HS-5 (cell line): ENCODE data around the gene SALL1.

ENCODE experiments used
- DNase-seq: peaks from one replicate; pipeline ENCODE4 v3.0.0-alpha.2; 2012; ENCODE audit warnings: low read depth

SALL1 gene

DNA sequence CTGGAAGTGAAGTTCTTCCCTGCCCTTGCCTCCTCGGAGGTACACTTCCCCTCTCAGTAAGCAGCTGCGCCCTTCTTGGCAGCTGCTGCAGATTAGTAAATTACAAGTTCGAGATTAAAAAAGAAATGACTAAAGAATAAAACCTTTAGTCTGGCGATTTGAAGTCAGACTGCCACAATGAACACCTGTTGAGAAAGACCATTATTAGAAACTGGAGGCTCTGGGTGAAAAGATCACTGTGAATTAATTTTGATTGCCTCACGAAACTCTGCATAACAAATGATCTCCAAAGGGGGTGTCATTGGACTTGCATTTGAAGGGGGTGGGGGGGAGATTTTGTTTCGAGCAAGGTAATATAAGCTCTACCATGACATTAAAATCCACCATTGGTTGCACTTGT lies 39.3 kb downstream of the SALL1 start:
- no peak for DNase-seq

- DNase-seq = no peak
These were observed 40.3 kb downstream of the SALL1 start for GRCh38 chr16:51110700-51111157.

DNA sequence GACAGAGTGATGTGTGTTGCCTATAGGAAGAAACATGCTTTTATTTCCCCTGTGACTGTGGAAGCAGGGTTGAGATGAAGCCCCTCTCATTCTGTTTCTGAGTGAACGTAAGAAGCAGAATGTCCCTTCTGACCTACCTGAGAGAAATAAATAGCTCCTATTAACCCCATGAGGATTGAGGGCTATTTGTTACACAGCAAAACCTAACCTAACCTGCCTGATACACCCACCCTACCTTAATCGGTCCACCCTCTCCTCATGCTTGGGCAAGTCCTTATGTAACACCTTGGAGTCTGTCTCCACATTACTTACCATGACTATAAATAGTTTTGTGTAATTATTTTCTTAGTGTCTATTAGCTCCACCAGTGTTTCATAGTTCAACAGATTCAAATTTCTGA lies 41.9 kb downstream of the SALL1 start:
- DNase-seq = no peak

GRCh38 chr16:51107742-51108141 lies 43.3 kb downstream of the SALL1 start:
- no peak for DNase-seq

DNA sequence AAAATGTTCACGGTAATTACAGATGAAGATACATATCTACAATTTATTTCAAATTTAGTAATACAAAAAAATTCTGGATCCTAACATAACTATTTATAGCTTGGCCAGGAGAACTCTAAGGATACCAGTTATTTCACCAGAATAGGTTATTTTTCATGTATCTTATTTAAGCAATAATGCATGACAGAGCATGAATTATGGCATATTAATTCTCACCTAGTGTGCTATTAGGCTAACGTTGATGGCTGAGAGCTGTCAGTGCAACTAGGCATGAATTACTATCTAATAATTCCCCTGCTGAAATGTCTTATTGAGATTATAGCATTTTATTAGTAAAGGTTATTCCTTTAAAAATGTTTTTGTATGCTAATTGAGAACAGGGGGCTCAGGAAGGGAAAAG lies 44.5 kb downstream of the SALL1 start:
- DNase-seq = no peak

DNA sequence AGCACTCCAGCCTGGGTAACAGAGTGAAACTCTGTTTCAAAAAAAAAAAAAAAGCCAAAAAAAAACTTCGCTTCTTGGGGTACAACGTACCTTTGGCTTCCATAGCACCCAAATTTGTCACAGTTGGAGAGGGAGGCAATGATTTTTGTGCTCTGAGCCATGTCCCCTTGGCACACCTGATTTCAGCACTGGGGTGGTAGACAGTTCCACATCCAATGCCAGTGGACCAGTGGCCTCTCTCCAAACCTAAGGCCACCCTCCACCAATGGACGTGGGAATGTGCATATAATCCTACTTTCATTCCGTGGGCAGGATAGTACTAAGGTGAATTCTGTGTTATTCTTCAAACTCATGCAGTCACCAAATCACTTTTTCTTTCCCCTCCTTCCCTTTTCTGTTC lies 47.5 kb downstream of the SALL1 start:
- DNase-seq = no peak

DNA sequence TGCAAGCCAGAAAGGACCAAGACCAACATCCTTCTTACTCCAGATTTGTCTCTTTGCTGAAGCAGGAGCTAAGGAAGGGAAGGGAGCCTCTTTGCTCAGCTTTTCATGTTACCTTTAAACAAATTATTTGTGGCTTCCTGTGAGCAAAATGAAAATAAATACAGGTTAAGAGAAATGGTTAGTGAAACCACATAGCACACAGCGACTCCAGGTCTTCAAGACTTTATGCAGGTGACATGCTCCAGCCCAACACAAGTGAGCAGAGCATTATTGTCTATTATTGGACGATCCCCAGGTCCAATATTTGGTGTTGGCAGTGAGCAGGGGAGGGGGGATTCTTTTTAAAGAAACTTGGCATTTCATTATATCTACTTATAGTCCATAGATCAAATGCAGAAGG lies 53.3 kb downstream of the SALL1 start:
- DNase-seq = no peak

DNA sequence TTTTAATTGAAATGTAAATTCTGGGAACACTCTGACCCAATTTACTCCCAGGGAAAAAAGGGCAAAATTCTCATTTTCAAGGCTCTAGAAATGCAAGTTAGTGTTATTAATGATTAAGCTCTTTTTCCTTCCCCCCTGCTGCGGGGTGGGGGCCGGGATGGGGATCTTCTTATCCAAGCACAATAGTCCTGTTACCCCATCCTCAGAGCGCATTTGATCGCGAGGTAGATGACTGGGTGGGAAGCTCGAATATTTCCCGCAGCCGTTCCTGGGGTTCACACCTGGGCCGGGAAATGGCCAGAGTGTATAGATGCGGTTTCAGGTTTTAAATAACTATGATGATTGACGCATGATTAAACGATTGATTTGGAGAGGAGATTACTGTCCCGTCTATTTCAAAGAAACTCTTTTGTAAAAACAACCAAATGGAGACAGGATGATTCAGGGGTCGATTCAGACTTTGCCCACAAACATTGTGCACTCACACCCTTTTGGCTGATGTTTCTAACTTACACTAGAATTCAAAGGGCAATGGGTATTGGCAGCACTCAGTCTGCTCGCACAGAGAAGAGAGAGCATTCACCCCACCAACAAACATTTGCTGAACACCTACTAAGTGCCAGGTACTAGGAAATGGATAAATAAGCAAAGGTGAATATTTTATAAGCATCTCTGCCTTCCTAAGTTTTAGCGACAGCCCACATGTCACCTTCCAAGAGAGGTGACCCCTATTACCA lies 55.0 kb downstream of the SALL1 start:
- no peak for DNase-seq

DNA sequence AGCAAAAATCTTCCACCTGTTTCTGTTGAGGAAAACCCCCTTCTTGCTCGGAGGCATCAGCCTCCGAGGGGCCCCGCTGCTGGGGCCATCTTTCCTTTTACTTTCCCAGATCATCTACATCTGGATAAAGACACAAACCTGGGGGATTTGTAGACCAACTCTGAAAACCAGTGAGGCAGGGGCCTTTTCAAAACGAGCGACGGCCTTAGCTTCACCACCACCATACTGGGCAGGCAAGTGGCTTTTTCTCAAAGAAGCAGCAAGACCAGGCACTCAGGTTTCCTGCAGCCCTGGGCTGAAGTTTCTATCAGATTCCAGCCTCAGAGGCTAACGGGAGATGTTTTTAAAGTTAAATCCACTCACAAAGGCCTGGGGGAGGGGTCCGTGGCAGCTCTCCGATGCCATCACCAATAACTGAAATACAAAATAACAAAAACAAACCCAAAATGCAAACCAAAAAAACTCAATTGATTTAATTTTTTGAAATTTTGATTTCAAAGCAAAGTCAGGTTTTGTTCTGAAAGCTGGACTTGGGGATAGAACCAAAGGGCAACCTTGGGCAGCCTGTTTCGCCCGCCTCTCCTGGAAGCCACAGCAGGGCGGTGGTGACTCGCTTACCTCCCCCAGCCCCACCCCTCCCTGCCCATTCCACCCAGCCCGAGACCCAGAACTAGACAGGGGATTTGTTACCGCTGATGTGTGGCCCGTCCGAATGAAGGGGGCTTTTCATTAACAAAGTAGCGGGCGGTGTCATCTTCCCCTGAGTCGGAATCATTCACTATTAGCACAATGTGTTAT lies 55.8 kb downstream of the SALL1 start:
- DNase-seq = no peak

DNA sequence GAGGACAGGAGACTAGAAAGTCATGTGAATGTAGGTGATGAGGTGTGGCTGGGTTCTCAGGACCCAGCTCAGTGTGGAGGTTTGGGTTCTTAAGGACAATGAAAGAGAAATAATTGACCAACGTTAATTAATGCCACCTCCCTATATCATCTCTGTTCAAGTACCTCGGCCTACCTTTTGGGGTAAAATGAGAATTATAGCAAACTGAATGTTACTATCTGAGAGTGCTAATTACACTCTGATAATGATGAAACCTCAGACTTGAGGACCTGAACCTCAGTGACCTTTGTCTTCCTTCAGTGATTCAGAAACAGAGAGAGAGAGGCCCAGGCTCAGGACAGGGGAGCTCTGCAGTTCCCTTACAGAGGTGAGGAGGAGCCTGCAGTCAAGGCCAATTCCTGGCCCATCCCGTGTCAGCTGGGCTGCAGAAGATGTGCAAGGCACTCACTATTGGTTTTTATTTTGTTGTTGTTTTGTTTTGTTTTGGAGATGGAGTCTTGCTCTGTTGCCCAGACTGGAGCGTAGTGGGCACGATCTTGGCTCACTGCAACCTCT lies 57.3 kb downstream of the SALL1 start:
- DNase-seq = no peak
